GM23338 (cell line): ENCODE data around the gene TBC1D3. TPM values are rescaled to one million over a fixed set of nuclear protein-coding genes. Genes with fewer than 3 reads are reported as not detected.
"Not testable (repeated sequence)": the region's sequence is repeated elsewhere in the genome, so short reads cannot be mapped to it uniquely, and the experiment has no call there.

Source experiments
- ATAC-seq: fragments of 200-7000 bp; cut with Tn5 transposase; 3 replicates; pipeline ENCODE4 v1.9.1; 2020
- DNase-seq: peaks from one replicate; pipeline ENCODE4 v3.0.0-alpha.2; 2015; ENCODE audit warnings: low spot score
- H2AFZ ChIP-seq: fragments of 200-600 bp; sonication (generic); 2 replicates; pipeline ENCODE4 v1.8.0; 2016; ENCODE audit warnings: antibody characterized with exemption, mild to moderate bottlenecking, moderate library complexity
- H3F3A ChIP-seq: fragments of 200-600 bp; sonication (generic); replicated peaks from 2 replicates; pipeline ENCODE4 v1.8.0; 2017; ENCODE audit warnings: antibody characterized with exemption, mixed run types, low read depth
- H3K27ac ChIP-seq: fragments of 200-600 bp; sonication (generic); 2 replicates; pipeline ENCODE4 v1.6.1; 2016; ENCODE audit warnings: low read depth
- H3K27me3 ChIP-seq: fragments of 200-600 bp; sonication (generic); 2 replicates; pipeline ENCODE4 v1.8.0; 2016; ENCODE audit warnings: mild to moderate bottlenecking, mixed run types, moderate library complexity; ENCODE audit not compliant: insufficient read depth
- H3K36me3 ChIP-seq: fragments of 200-600 bp; sonication (generic); 2 replicates; pipeline ENCODE4 v1.8.0; 2016; ENCODE audit warnings: mild to moderate bottlenecking; ENCODE audit not compliant: insufficient read depth
- H3K4me1 ChIP-seq: fragments of 200-600 bp; sonication (generic); 2 replicates; pipeline ENCODE4 v1.8.0; 2016; ENCODE audit warnings: mild to moderate bottlenecking, moderate library complexity; ENCODE audit not compliant: insufficient read depth
- H3K4me2 ChIP-seq: fragments of 200-600 bp; sonication (generic); 2 replicates; pipeline ENCODE4 v1.7.1; 2017; ENCODE audit warnings: mixed run types
- H3K4me3 ChIP-seq: fragments of 200-600 bp; sonication (generic); 2 replicates; pipeline ENCODE4 v1.6.1; 2016; ENCODE audit warnings: mixed run types
- H3K79me2 ChIP-seq: fragments of 200-600 bp; sonication (generic); replicated peaks from 2 replicates; pipeline ENCODE4 v1.8.0; 2017; ENCODE audit warnings: mild to moderate bottlenecking; ENCODE audit not compliant: insufficient read depth
- H3K9me2 ChIP-seq: fragments of 200-600 bp; sonication (generic); 2 replicates; pipeline ENCODE4 v1.8.0; 2017; ENCODE audit not compliant: insufficient read depth
- H4K20me1 ChIP-seq: fragments of 200-600 bp; sonication (generic); replicated peaks from 2 replicates; pipeline ENCODE4 v1.8.0; 2017; ENCODE audit warnings: mild to moderate bottlenecking; ENCODE audit not compliant: insufficient read depth
- H3K27ac Mint-ChIP-seq: 2 replicates; pipeline ENCODE4 v1.8.0; 2020; ENCODE audit warnings: inconsistent platforms, mild to moderate bottlenecking, moderate library complexity, mixed read lengths
- H3K27me3 Mint-ChIP-seq: 3 replicates; pipeline ENCODE4 v1.8.0; 2022; ENCODE audit warnings: low read depth, mild to moderate bottlenecking, moderate library complexity, mixed read lengths, inconsistent platforms; ENCODE audit not compliant: insufficient read depth, poor library complexity
- H3K36me3 Mint-ChIP-seq: 3 replicates; pipeline ENCODE4 v1.8.0; 2021; ENCODE audit warnings: low read depth, mild to moderate bottlenecking, inconsistent platforms, moderate library complexity, mixed read lengths
- H3K4me1 Mint-ChIP-seq: 3 replicates; pipeline ENCODE4 v1.8.0; 2020; ENCODE audit warnings: mild to moderate bottlenecking, inconsistent platforms, mixed read lengths
- H3K4me3 Mint-ChIP-seq: 3 replicates; pipeline ENCODE4 v1.8.0; 2021; ENCODE audit warnings: moderate library complexity, mild to moderate bottlenecking, inconsistent platforms, mixed read lengths
- H3K9me3 Mint-ChIP-seq: 3 replicates; pipeline ENCODE4 v1.8.0; 2020; ENCODE audit warnings: moderate library complexity, mild to moderate bottlenecking, inconsistent platforms, mixed read lengths
- long read RNA-seq: library from polyadenylated mRNA; unstranded; transcript quantifications from one replicate; pipeline ENCODE4 v2.0.0, GENCODE V29; 2020; ENCODE audit not compliant: unreplicated experiment
- polyA plus RNA-seq: library from polyadenylated mRNA; unstranded; fragments of >200 nt; fragmentation: Nextera tagmentation; extraction: Ambion mirVana; gene quantifications from 2 replicates; pipeline ENCODE4 v1.2.1, GENCODE V29; 2016
- total RNA-seq: library from RNA; depleted of rRNA; stranded (reverse); fragments of >200 nt; shearing (Covaris generic); gene quantifications from 2 replicates; pipeline ENCODE4 v1.2.3, GENCODE V29; 2014; rRNA removed

The TBC1D3 gene
- not detected in 2 replicates for total RNA-seq
- polyA plus RNA-seq, result not detected in 2 replicates
- long read RNA-seq, result 0 reads

DNA sequence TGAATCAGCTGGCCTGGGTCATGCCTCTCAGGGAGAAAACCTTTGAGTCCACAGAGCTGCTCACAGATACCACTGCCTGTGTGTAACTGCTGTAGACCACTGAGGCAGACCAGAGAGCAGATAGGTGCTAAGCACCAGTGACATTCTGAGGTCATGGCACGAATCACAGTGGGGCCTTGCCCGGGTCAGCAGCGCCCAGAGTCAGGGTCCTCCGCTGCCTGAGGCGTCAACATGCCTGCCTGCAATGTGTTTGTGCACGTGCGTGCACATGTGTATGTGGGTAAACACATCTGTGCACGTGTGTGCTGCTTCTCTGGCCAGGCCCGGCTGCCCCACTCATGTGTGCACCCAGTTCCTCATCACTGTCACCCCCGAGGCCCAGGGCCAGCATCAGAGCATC is at the start of gene TBC1D3:
TSS of gene TBC1D3 (minus strand) at position 101 of the 400 bp plus-strand sequence. CDS start 1,526 bp downstream, outside the sequence.
- not testable (repeated sequence) for H3K4me3 ChIP-seq, ATAC-seq, H3K27me3 ChIP-seq, H3K4me2 ChIP-seq, H3K9me2 ChIP-seq, H3K36me3 ChIP-seq, H3K4me1 ChIP-seq, H3K27me3 Mint-ChIP-seq, H3K27ac Mint-ChIP-seq, H3K9me3 Mint-ChIP-seq, H3K4me1 Mint-ChIP-seq, H3F3A ChIP-seq, DNase-seq, H3K79me2 ChIP-seq, H3K27ac ChIP-seq, H2AFZ ChIP-seq, H3K36me3 Mint-ChIP-seq, H3K4me3 Mint-ChIP-seq, H4K20me1 ChIP-seq

DNA sequence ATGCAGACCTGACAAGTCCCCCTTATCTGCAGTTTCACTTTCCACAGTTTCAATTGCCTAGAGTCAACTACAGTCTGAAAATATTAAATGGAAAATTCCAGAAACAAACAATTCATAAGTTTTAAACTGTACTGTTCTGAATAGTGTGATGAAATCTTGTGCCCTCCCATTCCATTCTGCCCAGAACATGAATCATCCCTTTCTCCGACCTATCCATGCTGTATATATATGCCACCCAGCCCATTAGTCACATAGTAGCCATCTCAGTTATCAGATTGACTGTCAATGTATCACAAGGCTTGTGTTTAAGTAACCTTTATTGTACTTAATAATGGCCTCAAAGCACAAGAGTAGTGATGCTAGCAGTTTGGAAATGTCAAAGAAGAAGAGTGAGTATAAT is 40.4 kb upstream of the TBC1D3 start:
- H3F3A ChIP-seq, H3K36me3 ChIP-seq, H4K20me1 ChIP-seq, H3K9me2 ChIP-seq, H3K4me3 ChIP-seq, H3K9me3 Mint-ChIP-seq, H3K36me3 Mint-ChIP-seq, H3K27ac ChIP-seq, H3K4me3 Mint-ChIP-seq, H3K27me3 Mint-ChIP-seq, ATAC-seq, DNase-seq, H2AFZ ChIP-seq, H3K27ac Mint-ChIP-seq, H3K4me1 ChIP-seq, H3K4me1 Mint-ChIP-seq, H3K79me2 ChIP-seq, H3K4me2 ChIP-seq, H3K27me3 ChIP-seq: not testable (repeated sequence)

DNA sequence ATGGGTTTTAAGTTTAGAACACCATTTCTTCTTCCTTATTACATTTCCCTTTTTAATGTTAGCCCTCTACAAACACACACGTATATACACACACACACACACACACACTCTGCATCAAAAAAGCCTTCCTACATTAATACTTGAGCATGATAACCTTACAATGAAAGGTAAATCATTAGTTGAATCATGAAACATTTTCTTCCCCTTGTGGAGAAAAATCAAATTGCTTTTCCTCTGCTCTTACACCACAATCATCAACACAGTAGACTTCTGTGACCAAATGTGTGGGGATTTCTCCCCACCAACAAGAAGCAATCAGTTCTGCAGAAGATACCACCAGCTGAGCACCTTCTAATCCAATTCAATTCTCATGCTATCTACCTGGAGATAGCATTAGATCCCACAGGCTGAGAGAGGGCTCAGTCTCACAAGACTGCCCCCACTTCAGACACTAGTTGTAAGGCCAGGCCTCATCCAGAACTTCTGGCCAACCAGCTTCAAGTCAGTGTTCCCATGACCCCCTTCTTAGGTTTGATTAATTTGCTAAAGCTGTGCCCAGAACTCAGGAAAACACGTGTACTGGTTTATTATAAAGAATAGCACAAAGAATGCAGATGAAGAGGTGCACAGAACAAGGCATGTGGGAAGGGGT is 33.6 kb upstream of the TBC1D3 start:
- H3K9me2 ChIP-seq, H3F3A ChIP-seq, H3K27me3 Mint-ChIP-seq, DNase-seq, H3K36me3 ChIP-seq, H3K4me1 ChIP-seq, H3K4me1 Mint-ChIP-seq, H3K27ac Mint-ChIP-seq, H3K9me3 Mint-ChIP-seq, H3K4me2 ChIP-seq, H4K20me1 ChIP-seq, H2AFZ ChIP-seq, H3K36me3 Mint-ChIP-seq, H3K4me3 Mint-ChIP-seq, ATAC-seq, H3K27ac ChIP-seq, H3K79me2 ChIP-seq, H3K27me3 ChIP-seq, H3K4me3 ChIP-seq: not testable (repeated sequence)

DNA sequence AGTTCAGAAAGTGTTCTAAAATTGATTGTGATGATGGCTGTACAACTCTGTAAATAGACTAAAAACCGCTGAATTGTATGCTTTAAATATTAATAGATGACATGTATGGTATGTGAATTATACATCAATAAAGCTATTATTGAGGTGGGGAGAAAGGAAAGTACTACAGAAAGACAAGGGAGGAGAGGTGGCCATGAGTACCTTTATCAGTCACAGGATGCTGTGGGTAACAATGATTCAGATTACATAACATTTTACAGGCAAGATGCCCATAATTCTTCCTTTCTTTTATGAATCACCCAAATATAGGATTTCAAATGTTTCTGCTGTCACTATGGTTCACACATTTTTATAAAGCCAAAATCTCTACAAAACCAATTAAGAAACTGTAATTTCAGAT is 28.5 kb upstream of the TBC1D3 start:
- not testable (repeated sequence) for H2AFZ ChIP-seq, H3K9me2 ChIP-seq, H3F3A ChIP-seq

DNA sequence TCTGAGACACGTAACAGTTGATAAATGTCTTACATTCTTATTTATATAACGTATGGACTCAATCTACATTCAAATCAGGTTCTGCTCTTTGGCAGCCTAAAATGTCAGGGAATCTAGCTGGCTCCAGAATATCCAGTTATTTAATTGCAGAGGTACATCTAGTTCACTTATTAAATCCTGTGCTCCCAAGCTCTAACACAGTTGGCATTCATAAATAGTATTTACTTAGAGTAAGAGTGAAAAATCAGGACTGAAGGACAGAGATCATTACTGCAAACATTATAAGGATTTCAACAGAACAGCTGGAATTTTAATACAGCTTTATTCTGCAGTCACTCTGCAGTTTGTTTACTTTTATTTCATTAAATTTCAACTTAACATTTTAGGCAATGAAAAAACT is 7.9 kb upstream of the TBC1D3 start:
- H3K36me3 ChIP-seq, H4K20me1 ChIP-seq, H3K4me1 Mint-ChIP-seq, H3K27ac Mint-ChIP-seq, H3K36me3 Mint-ChIP-seq, H3K79me2 ChIP-seq, H3K4me3 ChIP-seq, H3K4me1 ChIP-seq, H3K27ac ChIP-seq, H3K4me2 ChIP-seq, H2AFZ ChIP-seq, H3K9me2 ChIP-seq, H3K27me3 ChIP-seq, H3K4me3 Mint-ChIP-seq, ATAC-seq, H3F3A ChIP-seq, H3K27me3 Mint-ChIP-seq, DNase-seq, H3K9me3 Mint-ChIP-seq: not testable (repeated sequence)

More for the DNA sequence above, 28.5 kb upstream of the TBC1D3 start:
- H3K4me2 ChIP-seq, H4K20me1 ChIP-seq, H3K27me3 ChIP-seq, DNase-seq, H3K79me2 ChIP-seq, H3K4me1 Mint-ChIP-seq, H3K36me3 ChIP-seq, H3K36me3 Mint-ChIP-seq, H3K4me3 ChIP-seq, H3K27me3 Mint-ChIP-seq, H3K9me3 Mint-ChIP-seq, ATAC-seq, H3K27ac Mint-ChIP-seq, H3K4me3 Mint-ChIP-seq, H3K27ac ChIP-seq, H3K4me1 ChIP-seq: not testable (repeated sequence)

DNA sequence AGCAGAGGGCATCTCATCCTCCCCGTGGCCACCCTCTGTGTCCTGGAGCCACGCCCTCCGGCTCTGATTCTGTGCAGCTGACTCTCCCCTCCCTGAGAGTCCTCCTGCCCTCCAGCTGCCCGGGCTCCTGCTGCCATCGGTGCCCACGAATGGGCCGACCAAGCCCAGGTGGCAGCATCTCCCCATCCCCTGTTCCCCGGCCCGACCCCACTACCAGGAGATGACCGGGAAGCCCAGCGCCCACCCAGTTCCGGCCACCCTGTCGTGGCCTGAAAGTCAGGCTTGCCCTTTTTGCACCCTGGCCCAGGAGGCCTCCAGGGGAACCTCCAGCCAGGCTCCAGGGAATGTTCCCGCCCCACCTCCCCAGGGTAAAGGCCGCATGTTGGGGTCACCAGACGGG is 57.5 kb downstream of the TBC1D3 start:
- H3K27me3 Mint-ChIP-seq, H3K79me2 ChIP-seq, H3K4me1 Mint-ChIP-seq, DNase-seq, H3K4me3 ChIP-seq, ATAC-seq, H3K9me2 ChIP-seq, H3K4me2 ChIP-seq, H3K27ac ChIP-seq, H3K36me3 Mint-ChIP-seq, H3K4me1 ChIP-seq, H3K36me3 ChIP-seq, H3K9me3 Mint-ChIP-seq, H4K20me1 ChIP-seq, H3K27me3 ChIP-seq, H3F3A ChIP-seq, H3K27ac Mint-ChIP-seq, H3K4me3 Mint-ChIP-seq, H2AFZ ChIP-seq: not testable (repeated sequence)
